Activated T-cell treated with anti-CD3 and anti-CD28 coated beads, Interleukin-2, amount 50 U/mL, for 72 hours (primary cell): Measurements from ENCODE around the gene ADARB2. TPM values are rescaled to one million over a fixed set of nuclear protein-coding genes. Genes with fewer than 3 reads are reported as not detected.
"Not testable (repeated sequence)": the region's sequence is repeated elsewhere in the genome, so short reads cannot be mapped to it uniquely, and the experiment has no call there.

Experiments
- ATAC-seq, 2 donors: fragments of 150-1000 bp; cut with Tn5 transposase; replicated peaks in 1 of 2; 2 replicates each; pipeline ENCODE4 v1.10.0; 2021; ENCODE audit warnings: moderate library complexity in 2 of 2, mild to moderate bottlenecking in 1 of 2
- DNase-seq, 2 donors: peaks; one replicate each; pipeline ENCODE4 v3.0.0; 2021 to 2022; ENCODE audit warnings: mixed read lengths in 1 of 2
- H3K27ac Mint-ChIP-seq: one replicate; pipeline ENCODE4 v1.8.0; 2022; ENCODE audit warnings: mild to moderate bottlenecking, moderate library complexity, mixed read lengths
- H3K27me3 Mint-ChIP-seq: one replicate; pipeline ENCODE4 v1.8.0; 2022; ENCODE audit warnings: low read depth, mixed read lengths
- H3K36me3 Mint-ChIP-seq, 2 donors: one replicate each; pipeline ENCODE4 v1.8.0; 2022; ENCODE audit warnings: mixed read lengths in 2 of 2, mild to moderate bottlenecking in 1 of 2; ENCODE audit not compliant: insufficient read depth in 2 of 2
- H3K4me1 Mint-ChIP-seq: one replicate; pipeline ENCODE4 v1.8.0; 2022; ENCODE audit warnings: low read depth, mixed read lengths
- H3K4me3 Mint-ChIP-seq, 2 donors: one replicate each; pipeline ENCODE4 v1.8.0; 2022; ENCODE audit warnings: mild to moderate bottlenecking in 2 of 2, mixed read lengths in 2 of 2, moderate library complexity in 2 of 2
- H3K9me3 Mint-ChIP-seq, 2 donors: one replicate each; pipeline ENCODE4 v1.8.0; 2022; ENCODE audit warnings: mixed read lengths in 2 of 2
- total RNA-seq, 2 donors: library from RNA; stranded (reverse); gene quantifications; one replicate each; pipeline ENCODE4 v1.2.3, GENCODE V29; 2022

Gene ADARB2
- total RNA-seq, 2 donors from 2014 or later = 0.60 to 2.0 TPM

DNA sequence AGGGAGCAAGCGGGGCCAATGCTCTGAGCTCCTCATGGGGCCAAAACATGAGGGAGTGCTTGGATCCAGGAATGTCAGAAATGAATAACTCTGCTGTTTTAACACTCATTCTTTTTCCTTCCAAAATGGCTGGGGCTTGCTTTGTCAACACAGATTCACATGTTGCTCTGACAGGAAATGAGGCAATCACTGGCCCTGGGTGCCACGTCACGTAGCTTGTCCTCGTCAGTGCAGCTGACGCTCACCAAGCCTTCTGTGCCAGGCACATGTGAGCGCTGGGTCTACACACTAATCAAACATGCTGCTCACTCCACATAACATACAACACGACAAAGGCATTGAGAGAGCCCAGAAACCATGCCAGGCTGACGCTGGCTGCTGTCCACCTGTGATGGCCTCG is 482.2 kb downstream of the ADARB2 start:
- H3K4me1 Mint-ChIP-seq = peaks cover 33% of the 10 kb centered on the region
- no peak overlapping the region for H3K27ac Mint-ChIP-seq
- DNase-seq = no peak
- H3K4me3 Mint-ChIP-seq = peak overlapping the region in 1 of 2 donors; percentile 15
- H3K27me3 Mint-ChIP-seq = peaks cover 84% of the 10 kb centered on the region
- H3K36me3 Mint-ChIP-seq = peaks cover 3 to 7% of the 10 kb centered on the region in 2 donors
- ATAC-seq = no peak
- peaks cover 5 to 11% of the 10 kb centered on the region in 2 donors for H3K9me3 Mint-ChIP-seq

DNA sequence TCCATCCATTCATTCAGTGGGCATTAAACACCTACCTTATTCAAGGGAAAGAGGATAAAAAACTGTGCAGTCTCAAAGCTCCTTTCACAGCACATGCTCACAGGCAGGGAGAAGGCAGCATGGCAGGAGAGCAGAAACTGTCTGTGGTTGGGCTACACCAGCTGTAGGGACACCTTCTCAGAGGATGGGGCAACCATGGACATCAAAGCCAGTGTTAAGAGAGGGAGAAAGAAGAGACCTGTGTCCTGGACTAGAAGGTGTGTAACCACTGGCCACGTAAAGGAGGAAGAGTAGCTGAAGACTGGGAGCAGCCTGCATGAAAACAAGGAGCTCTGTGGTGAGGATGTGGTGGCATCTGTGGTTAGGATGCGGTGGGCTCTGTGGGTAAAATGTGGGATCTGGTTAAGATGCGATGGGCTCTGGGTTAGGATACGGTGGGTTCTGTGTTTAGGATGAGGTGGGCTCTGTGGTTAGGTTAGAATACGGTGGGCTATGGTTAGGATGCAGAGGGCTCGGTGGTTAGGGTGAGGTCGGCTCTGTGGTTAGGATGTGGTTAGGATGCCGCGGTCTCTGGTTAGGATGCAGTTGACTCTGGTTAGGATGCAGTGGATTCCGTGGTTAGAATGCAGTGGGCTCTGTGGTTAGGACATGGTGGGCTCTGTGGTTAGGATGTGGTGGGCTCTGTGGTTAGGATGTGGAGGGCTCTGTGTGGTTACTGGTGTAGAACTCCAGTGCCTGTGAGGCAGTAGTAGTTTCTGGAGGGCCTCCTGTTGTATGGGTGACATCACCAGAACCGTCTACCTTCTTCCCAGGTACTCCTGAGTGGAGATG is 483.6 kb downstream of the ADARB2 start:
- ATAC-seq (peak in 1 of 2 donors; percentile 49), DNase-seq (no peak)
- Mint-ChIP-seq H3K9me3 (peaks cover 5 to 9% of the 10 kb centered on the region in 2 donors), H3K36me3 (peaks cover 3 to 5% of the 10 kb centered on the region in 2 donors), H3K27ac (peak overlapping the region; percentile 70), H3K4me1 (peaks cover 33% of the 10 kb centered on the region), H3K27me3 (peaks cover 88% of the 10 kb centered on the region), H3K4me3 (peak overlapping the region in 1 of 2 donors; percentile 23)

DNA sequence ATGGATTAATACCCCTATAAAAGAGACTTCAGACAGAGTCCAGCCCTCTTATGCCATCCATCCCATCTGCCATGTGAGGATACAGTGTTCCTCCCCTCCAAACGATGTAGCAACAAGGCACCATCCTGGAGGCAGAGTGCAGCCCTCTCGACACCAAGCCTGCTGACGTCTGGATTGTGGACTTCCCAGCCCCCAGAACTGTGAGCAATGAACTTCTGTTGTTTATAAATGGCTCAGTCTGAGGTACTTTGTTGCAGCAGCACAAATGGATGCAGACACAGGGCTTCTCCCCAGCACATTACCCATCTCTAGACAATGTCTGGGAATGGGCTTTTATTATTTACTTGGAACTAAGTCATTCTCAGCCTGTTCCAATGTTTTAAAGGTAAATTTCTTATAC is 485.6 kb downstream of the ADARB2 start:
- Mint-ChIP-seq H3K27me3 (peaks cover 88% of the 10 kb centered on the region), H3K4me3 (no peak overlapping the region), H3K36me3 (peaks cover 3 to 5% of the 10 kb centered on the region in 2 donors), H3K27ac (no peak overlapping the region), H3K4me1 (peaks cover 39% of the 10 kb centered on the region), H3K9me3 (peaks cover 5 to 9% of the 10 kb centered on the region in 2 donors)
- no peak for DNase-seq
- no peak for ATAC-seq

DNA sequence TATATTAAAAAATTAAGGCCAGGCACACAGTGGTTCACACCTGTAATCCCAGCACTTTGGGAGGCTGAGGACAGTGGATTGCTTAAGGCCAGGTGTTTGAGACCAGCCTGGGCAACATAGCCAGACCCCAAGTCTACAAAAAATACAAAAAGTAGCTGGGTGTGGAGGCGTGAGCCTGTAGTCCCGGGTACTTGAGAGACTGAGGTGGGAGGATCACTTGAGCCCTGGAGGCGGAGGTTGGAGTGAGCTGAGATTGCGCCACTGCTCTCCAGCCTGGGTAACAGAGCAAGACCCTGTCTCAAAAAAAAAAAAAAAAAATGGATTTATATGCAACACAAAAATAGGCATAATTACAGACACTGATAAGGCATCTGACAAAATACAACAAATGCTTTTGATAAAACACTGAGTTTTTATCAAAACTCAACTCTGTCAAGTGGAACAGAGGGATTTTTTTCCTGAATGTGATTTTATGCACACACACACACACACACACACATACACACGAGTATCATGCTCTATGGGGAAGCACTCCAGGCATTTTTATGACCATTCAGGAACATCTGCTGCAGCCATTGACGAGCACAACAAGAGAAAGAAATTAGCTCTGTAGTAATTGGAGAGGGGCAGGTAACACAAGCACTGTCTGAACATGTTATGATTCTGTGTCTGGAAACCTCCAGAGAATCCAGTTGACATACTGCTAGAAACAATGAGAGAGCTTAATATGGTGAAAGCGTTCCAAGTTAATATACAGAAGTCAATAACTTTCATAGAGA is 488.0 kb downstream of the ADARB2 start:
- Mint-ChIP-seq H3K36me3 (peaks cover 5% of the 10 kb centered on the region in 2 donors), H3K4me1 (peaks cover 25% of the 10 kb centered on the region), H3K27me3 (peaks cover 79% of the 10 kb centered on the region), H3K9me3 (peaks cover 5 to 11% of the 10 kb centered on the region in 2 donors), H3K27ac (no peak overlapping the region), H3K4me3 (no peak overlapping the region)
- DNase-seq (no peak), ATAC-seq (no peak)

DNA sequence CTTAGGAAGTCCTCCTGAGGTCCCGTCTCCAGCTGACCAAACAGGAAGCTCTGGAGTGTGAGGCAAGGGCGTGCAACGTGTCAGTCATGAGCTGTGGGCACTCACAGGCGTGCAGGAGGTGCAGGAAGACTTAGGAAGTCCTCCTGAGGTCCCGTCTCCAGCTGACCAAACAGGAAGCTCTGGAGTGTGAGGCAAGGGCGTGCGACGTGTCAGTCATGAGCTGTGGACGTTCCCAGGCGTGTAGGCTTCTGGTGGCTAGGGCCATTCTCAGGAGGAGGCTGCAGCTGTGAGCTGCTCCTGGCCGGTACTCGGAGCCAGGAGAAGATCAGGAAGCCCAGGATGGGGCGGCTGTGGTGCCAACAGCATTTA is 489.1 kb downstream of the ADARB2 start:
- ATAC-seq, H3K36me3 Mint-ChIP-seq, H3K4me3 Mint-ChIP-seq, H3K9me3 Mint-ChIP-seq, DNase-seq, H3K27ac Mint-ChIP-seq: not testable (repeated sequence)
- Mint-ChIP-seq H3K4me1 (peaks cover 14% of the 10 kb centered on the region), H3K27me3 (peaks cover 69% of the 10 kb centered on the region)

DNA sequence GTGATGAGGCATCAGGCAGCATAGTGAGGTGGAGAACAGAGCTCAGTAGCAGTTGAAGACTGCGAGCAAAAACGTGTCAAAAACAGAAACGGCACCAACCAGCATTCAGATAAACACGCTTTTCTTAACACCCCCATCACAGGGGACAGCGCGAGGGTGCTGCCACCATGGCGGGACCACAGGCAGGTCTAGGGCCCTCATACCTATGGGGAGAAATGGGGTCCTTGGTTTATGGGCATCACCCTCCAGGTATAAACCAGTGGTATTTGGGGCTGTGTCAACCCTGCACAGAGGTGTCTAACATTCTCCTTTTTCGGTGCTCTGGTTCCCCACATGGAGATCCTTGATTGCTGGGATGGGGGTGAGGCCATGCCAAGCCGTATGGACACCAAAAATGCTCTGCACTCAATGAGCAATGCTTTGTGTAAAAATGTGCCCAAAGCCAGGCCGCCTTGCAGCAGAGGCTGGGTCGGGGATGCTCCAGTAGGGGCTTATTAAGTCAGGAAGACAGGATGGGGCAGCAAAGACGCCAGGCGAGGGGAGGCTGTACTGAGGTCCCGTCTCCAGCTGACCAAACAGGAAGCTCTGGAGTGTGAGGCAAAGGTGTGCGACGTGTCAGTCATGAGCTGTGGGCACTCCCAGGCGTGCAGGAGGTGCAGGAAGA is 489.6 kb downstream of the ADARB2 start:
- Mint-ChIP-seq H3K4me1 (peaks cover 12% of the 10 kb centered on the region), H3K36me3 (peaks cover 0 to 2% of the 10 kb centered on the region in 2 donors), H3K27me3 (peaks cover 64% of the 10 kb centered on the region), H3K27ac (no peak overlapping the region), H3K9me3 (peaks cover 0 to 2% of the 10 kb centered on the region in 2 donors), H3K4me3 (no peak overlapping the region)
- no peak for ATAC-seq
- no peak for DNase-seq

DNA sequence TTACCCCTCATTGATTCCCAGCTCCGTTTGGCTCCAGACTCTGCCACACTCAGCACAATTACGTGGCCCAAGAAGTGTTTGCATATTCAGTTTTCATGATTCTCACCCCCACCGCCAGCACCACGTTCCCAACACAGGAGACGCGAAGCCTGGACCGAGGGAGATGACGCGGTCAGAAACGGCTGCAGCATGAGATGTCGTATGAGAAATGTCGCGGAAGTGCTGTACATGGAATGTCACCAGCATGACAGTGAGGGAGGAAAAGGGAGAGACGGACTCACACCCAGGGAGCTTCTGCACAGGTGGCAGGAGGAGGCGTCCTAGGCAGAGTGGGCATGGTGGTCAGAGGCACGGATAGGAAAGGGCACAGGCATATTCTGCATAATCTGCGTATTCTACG is 492.8 kb downstream of the ADARB2 start:
- peaks cover 0 to 4% of the 10 kb centered on the region in 2 donors for H3K36me3 Mint-ChIP-seq
- H3K9me3 Mint-ChIP-seq = peaks cover 0 to 4% of the 10 kb centered on the region in 2 donors
- no peak for DNase-seq
- ATAC-seq = no peak
- H3K4me3 Mint-ChIP-seq = no peak overlapping the region
- peaks cover 15% of the 10 kb centered on the region for H3K4me1 Mint-ChIP-seq
- peaks cover 48% of the 10 kb centered on the region for H3K27me3 Mint-ChIP-seq
- no peak overlapping the region for H3K27ac Mint-ChIP-seq

DNA sequence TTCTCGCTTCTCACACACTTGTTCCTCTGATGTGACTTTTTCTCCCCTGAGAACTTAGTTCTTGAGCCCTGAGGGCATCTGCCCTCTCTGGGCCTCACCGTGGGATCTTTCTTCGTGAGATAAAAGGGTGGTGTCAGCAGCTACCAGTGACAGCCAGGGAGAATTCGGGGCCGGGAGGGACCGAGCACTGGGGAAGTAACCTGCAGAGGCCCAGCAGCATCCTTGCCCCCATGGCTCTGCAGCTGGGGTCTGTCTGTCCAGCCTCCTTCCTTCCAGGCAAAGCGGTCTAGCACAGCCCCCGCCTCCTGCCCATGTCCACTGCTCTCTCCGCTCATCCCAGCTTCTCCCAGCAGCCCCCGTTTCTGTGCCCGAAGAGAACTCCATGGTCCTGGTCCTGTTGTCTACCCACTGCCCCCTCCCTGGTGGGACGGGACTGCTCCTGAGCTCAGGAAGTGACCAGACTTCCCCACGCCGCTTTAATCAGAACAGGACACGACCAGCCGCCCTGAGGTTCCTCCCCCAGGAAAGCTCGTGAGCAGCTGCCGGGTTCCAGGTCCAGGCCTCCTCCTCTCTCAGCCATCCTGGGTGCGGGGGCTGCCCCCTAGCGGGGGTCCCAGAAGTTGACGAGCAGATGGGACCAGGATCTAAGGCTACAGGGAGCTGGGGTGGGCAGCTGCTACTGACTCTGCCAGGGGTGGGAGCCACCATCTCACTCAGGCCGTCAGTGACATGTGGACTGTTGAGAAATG is 493.7 kb downstream of the ADARB2 start:
- ATAC-seq (no peak), DNase-seq (no peak)
- H3K9me3 Mint-ChIP-seq = peaks cover 0 to 4% of the 10 kb centered on the region in 2 donors
- H3K4me1 Mint-ChIP-seq = peaks cover 15% of the 10 kb centered on the region
- peaks cover 0 to 4% of the 10 kb centered on the region in 2 donors for H3K36me3 Mint-ChIP-seq
- H3K4me3 Mint-ChIP-seq = no peak overlapping the region
- H3K27ac Mint-ChIP-seq = no peak overlapping the region
- peaks cover 40% of the 10 kb centered on the region for H3K27me3 Mint-ChIP-seq

DNA sequence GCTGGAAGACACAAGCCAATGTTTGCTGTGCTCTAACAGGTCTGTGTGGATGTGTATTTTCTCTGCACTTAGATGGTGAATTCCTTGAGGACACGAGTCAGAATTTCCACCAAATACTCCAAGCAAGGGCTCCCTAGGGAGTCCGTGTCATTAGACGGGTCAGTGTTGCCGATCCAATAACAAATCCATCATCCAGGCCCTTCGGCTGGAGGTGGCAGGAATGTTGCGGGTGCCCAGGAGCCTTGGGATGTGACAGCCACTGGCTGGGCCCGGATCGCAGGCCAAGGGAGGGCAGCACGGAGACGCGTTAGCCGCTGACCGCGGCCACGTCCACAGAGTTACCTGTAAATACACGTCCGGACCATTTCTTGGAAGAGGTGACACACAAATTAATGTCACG is 494.4 kb downstream of the ADARB2 start:
- Mint-ChIP-seq H3K27ac (no peak overlapping the region), H3K27me3 (peaks cover 33% of the 10 kb centered on the region), H3K4me1 (peaks cover 13% of the 10 kb centered on the region), H3K36me3 (peaks cover 0 to 4% of the 10 kb centered on the region in 2 donors), H3K4me3 (no peak overlapping the region), H3K9me3 (peaks cover 0 to 4% of the 10 kb centered on the region in 2 donors)
- ATAC-seq = no peak
- no peak for DNase-seq

DNA sequence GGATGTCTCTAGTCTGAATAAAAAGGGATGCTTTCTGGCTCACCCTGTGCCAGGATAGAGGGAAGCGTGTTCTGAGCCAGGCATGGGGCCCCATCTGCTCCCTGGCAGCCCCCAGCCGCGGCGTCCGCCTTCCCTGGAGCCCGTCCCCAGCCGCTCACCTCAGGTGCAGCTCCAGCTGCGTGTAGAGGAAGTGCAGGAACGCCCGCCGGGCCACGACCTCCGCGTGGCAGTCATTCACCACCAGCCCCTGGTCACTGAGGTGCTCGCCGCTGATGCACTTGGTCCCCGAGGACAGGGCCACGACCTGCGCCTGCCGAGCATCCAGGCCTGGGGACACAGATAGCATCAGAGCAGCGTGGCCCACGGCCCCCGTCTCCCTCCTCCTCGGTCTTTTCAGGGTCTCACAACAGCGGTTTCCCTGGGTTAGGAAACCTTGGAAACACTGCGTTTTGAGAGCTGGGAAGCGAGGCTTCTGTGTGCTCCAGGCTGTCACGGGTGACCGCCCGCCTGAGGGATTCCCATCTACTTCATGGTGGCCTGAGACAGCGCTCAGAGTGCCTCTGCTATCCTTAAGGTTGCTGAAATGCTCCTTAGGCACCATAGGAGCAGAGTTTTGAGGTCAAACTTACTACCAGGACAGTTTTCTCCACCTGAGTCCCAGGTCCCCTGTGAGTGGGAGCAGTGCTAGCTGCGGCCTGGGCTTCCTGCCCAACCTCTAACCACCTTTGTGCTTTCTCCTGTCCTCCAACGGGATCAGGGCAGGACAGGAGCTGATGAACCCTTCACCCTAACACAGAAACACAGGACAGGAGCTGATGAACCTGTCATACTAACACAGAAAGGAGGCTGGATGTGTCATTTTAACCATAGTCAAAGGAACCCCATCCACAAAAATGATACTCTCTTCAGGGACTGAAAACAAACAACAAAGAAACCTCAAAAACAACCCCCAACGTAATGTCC is 495.1 kb downstream of the ADARB2 start:
- Mint-ChIP-seq H3K27ac (no peak overlapping the region), H3K27me3 (peaks cover 26% of the 10 kb centered on the region), H3K4me3 (no peak overlapping the region), H3K9me3 (peaks cover 0 to 4% of the 10 kb centered on the region in 2 donors), H3K36me3 (peaks cover 0 to 4% of the 10 kb centered on the region in 2 donors), H3K4me1 (peaks cover 9% of the 10 kb centered on the region)
- DNase-seq (no peak), ATAC-seq (no peak)

DNA sequence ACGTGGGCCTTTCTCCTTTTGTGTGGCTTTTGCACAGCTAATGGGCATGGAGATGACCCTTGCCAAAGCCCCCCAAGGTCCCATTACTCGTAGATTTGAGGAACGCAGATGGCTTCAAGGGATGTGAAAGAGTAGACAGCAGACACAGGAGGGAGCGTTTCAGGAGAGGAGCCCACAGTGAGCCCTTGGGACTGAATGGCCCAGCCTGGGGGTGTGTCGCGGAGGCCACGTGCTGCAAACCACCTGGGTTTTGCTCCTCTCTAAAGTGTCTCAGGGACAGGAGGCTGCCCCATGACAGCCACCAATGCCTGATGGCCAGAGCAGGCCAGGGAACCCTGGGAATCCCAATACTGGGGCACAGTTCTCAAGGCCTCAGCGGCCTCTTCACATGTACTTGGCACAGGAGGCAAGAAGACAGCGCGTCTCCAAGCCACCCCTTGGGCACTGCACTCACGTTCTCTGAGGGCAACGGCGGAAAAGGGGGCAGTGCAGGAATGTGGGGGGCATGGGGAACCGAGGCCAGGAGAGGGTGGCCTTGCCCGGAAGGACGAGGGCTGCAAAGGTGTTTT is 495.9 kb downstream of the ADARB2 start:
- Mint-ChIP-seq H3K27me3 (peaks cover 19% of the 10 kb centered on the region), H3K36me3 (peaks cover 0 to 4% of the 10 kb centered on the region in 2 donors), H3K4me3 (no peak overlapping the region), H3K27ac (no peak overlapping the region), H3K4me1 (peaks cover 9% of the 10 kb centered on the region), H3K9me3 (peaks cover 0 to 4% of the 10 kb centered on the region in 2 donors)
- ATAC-seq = no peak
- no peak for DNase-seq
